Inflammatory macrophage treated with lipopolysaccharide for 1 hour (primary cell): Measurements from ENCODE around the gene TRIM54.

Experiments
- DNase-seq, 2 donors: peaks; one replicate each; pipeline ENCODE4 v3.0.0-alpha.2; 2020 to 2022

TRIM54 gene

GRCh38 chr2:27281855-27282559 lies at the start of gene TRIM54:
TRIM54 (plus strand) TSS chr2:27282429; CDS start chr2:27282732, 303 bp downstream.
- DNase-seq = peak in 1 of 2 donors; percentile 50

GRCh38 chr2:27233341-27233740 lies 48.9 kb upstream of the TRIM54 start:
- DNase-seq = no peak

- no peak for DNase-seq
Observed at GRCh38 chr2:27236136-27236535, 46.1 kb upstream of the TRIM54 start.

- DNase-seq = no peak
Observed at GRCh38 chr2:27236626-27237025, 45.6 kb upstream of the TRIM54 start.

GRCh38 chr2:27237341-27237945 lies 44.8 kb upstream of the TRIM54 start:
- DNase-seq = no peak

GRCh38 chr2:27238976-27239375 lies 43.3 kb upstream of the TRIM54 start:
- no peak for DNase-seq

GRCh38 chr2:27240406-27240805 lies 41.8 kb upstream of the TRIM54 start:
- no peak for DNase-seq

GRCh38 chr2:27241761-27242613 lies 40.2 kb upstream of the TRIM54 start:
- no peak for DNase-seq

GRCh38 chr2:27242614-27242951 lies 39.6 kb upstream of the TRIM54 start:
- DNase-seq = no peak

- no peak for DNase-seq
Observed at GRCh38 chr2:27243391-27244130, 38.7 kb upstream of the TRIM54 start.

GRCh38 chr2:27245116-27245515 lies 37.1 kb upstream of the TRIM54 start:
- no peak for DNase-seq

GRCh38 chr2:27245626-27246025 lies 36.6 kb upstream of the TRIM54 start:
- no peak for DNase-seq

GRCh38 chr2:27247893-27248292 lies 34.3 kb upstream of the TRIM54 start:
- no peak for DNase-seq

- DNase-seq = no peak
Observed at GRCh38 chr2:27249159-27249890, 32.9 kb upstream of the TRIM54 start.

- DNase-seq = peak; percentile 40 to 70
Observed at GRCh38 chr2:27249891-27250651, 32.2 kb upstream of the TRIM54 start.

GRCh38 chr2:27250652-27251379 lies 31.4 kb upstream of the TRIM54 start:
- DNase-seq = no peak

GRCh38 chr2:27251766-27252165 lies 30.5 kb upstream of the TRIM54 start:
- DNase-seq = no peak

GRCh38 chr2:27255187-27255586 lies 27.0 kb upstream of the TRIM54 start:
- DNase-seq = no peak

GRCh38 chr2:27255660-27256059 lies 26.6 kb upstream of the TRIM54 start:
- DNase-seq = no peak

- DNase-seq = no peak
Observed at GRCh38 chr2:27256855-27257454, 25.3 kb upstream of the TRIM54 start.

GRCh38 chr2:27258051-27258450 lies 24.2 kb upstream of the TRIM54 start:
- no peak for DNase-seq
